ENCODE data around the gene ARHGEF2.

DNA sequence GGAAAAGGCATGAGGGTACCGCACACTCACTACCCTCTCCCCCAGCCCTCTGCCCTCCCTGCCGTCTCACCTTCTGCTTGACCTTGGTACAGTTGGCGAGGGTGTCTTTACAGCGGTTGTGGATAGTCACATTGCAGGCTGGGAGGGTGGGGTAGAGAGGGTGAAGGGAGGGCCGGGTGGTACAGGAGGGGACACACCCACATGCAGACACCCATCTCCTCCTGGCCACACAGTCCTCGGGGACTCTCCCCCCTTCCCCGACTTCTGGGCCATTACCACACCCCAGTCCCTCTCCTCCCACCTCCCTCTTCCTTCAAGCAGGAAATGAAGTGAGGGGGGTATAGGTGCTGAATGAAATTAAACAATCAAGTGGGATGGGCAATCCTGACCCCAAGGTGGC, 11.6 kb downstream of the ARHGEF2 start:
- TF ChIP-seq CTCF (conservative IDR thresholded peaks at IDR 0.05; ENCODE audit: low read length) (no peak), EZH2phosphoT487 (IDR thresholded peaks at IDR 0.05; ENCODE audit: borderline replicate concordance) (no peak)
